ENCODE measurements around the gene MEA1.

DNA sequence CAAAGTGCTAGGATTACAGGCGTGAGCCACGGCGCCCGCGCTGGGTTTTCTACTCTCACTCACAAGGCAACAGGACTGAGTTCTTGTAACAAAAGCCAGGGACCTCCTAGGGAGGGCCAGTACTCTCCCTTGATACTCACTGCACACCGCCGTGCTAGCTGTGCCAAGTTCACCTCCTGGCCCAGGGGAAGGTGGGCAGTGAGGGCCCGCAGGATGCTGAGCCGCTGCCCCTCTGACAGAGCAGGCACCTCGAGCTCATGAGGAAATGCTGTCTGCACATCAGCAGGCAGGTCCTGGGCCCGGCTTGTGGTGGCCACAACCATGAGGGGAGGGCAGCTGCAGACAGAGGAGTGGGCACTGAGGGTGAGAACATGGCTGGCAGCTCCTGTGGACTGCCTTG is 46.5 kb downstream of the MEA1 start:
- TF ChIP-seq, protein P1, sequence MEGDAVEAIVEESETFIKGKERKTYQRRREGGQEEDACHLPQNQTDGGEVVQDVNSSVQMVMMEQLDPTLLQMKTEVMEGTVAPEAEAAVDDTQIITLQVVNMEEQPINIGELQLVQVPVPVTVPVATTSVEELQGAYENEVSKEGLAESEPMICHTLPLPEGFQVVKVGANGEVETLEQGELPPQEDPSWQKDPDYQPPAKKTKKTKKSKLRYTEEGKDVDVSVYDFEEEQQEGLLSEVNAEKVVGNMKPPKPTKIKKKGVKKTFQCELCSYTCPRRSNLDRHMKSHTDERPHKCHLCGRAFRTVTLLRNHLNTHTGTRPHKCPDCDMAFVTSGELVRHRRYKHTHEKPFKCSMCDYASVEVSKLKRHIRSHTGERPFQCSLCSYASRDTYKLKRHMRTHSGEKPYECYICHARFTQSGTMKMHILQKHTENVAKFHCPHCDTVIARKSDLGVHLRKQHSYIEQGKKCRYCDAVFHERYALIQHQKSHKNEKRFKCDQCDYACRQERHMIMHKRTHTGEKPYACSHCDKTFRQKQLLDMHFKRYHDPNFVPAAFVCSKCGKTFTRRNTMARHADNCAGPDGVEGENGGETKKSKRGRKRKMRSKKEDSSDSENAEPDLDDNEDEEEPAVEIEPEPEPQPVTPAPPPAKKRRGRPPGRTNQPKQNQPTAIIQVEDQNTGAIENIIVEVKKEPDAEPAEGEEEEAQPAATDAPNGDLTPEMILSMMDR (IDR thresholded peaks at IDR 0.05), result no peak
- TF ChIP-seq POLR2A (IDR thresholded peaks at IDR 0.05), result no peak
